NCI-H2107 treated with DMSO at 0.1 percent for 48 hours (cell line): ENCODE data around the gene AKAP8L.
"Not testable (repeated sequence)": the region's sequence is repeated elsewhere in the genome, so short reads cannot be mapped to it uniquely, and the experiment has no call there.

Source experiments
- DNase-seq: peaks from one replicate; lab custom pipeline; 2025; ENCODE audit not compliant: unreplicated experiment; lab: John Stamatoyannopoulos, UW

AKAP8L gene

DNA sequence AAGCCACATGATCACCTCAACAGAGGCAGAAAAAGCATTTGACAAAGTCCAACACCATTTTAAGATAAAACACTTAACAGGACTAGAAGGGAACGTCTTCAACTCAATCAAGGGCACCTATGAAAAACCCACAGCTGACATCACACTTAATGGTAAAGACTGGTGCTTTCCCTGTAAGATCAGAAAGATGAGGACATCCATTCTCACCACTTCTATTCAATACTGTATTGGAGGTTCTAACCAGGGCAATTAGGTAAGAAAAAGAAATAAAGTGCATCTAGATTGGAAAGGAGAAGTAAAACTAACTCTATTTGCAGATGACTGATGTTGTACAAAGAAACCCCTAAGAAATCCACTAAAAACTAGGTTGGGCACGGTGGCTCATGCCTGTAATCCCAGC, 28.0 kb downstream of the AKAP8L start:
- no peak for DNase-seq

DNA sequence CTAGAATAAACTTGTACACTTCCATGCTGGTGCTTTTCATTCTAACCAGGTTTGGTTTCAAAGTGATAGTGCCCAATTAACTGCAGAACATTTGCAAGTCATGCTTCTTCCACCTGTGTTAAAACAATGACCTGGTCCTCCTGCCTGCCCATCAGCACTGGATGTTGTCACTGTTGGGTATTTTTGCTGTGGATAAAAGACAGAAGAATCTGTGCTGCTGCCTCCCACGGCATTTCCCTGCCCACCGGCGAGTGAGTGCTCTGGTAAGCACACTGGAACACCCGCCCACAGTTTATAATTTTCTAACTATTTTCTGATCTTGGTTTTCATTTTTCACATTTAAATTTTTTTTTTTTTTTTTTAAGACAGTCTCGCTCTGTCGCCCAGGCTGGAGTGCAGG, 36.9 kb downstream of the AKAP8L start:
- DNase-seq, result no peak

DNA sequence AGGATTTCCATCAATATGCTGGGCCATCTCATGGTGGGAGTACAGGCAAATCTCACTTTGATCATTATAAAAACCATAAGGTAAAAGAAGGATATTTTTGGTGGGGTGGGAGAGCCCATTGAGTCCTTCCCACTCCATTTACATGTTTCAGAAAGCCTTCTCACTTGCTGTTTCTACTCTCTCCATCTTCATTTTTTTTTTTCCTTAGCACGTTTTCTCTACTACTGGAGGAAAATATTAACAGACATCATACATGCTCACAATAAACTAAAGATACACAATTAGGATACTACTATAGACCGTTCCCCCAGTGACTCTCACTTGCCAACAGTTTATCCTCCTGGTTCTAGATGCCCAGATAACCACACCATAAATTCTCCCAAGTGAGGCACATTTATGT, 37.4 kb downstream of the AKAP8L start:
- DNase-seq, result no peak

DNA sequence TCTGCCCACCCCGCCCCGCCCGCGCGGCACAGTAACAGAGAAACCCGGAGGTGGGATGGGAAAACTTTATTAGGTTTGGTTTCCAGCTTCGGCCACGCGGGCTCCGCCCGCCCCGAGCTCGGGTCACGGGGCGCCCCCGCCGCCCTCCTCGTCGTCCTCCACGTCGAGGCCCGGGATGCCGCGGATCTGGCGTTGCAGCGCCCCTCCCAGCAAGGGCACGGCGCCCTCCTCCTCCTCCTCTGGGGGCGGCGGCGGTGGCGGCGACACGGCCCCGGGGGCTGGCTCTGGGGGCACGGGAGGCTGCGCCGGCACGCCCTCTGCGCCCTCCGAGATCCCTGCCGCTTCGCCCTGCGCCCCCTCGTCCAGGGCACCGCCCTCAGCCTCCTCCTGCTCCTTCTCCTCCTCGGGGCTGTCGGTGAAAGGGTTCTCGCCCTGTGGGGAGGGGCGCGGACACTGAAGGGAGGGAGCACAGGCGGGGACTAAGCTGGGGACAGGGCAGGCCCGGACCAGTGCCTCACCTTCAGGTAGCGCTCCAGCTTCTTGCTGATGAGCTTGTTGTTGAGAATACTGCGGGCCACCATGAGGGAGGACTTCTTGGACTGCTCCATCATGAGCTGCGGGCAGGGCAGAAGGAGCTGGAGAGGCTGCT, 38.7 kb downstream of the AKAP8L start:
- DNase-seq, result no peak

DNA sequence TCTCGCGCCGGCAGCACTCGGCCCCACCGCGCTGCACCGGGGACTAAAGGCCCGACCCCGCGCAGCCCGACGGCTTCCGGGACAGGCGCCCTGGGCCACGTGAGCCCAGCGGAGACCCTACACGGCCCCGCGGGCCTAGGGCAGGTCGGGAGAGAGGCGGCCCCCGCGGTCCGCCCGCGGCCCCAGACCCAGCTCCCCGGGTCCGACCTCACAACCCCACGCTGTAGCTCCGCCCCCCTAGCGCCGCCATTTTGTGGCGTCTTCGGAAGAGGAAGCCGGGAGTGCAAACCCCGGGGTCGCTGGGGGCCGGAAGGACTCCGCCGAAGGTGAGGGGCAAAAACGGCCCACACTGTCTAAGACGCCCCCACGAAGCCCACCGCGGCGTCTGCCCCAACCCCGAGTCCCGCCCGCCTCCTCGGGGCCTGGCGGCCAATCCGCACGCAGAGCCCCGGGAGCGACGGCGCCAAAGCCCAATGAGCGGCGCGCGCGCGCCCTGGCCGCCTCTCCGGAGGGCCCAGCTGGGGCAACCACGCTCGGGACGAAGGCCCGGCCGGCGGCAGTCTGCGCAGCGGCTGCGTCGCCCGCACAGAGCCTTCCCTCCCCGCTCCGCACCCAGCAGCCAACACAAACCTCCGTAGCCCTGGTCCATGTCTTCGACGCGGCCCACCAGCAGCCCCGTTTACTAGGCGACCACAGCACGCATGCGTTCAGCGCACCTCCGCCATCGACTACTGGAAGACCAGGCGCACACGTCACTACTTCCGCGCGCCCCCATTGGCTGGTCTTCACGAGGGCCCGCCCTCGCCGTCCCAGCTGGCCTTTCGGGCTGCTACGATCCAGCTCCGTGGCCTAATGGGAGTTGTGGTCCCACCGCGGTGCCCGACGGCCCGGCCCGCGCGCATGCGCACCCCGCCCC, 39.4 kb downstream of the AKAP8L start, which contains the start of gene AKAP8:
TSS of gene AKAP8 (minus strand) at position 705 of the 916 bp plus-strand sequence. CDS start at position 649, 56 bp downstream.
- peak; percentile 90 for DNase-seq

DNA sequence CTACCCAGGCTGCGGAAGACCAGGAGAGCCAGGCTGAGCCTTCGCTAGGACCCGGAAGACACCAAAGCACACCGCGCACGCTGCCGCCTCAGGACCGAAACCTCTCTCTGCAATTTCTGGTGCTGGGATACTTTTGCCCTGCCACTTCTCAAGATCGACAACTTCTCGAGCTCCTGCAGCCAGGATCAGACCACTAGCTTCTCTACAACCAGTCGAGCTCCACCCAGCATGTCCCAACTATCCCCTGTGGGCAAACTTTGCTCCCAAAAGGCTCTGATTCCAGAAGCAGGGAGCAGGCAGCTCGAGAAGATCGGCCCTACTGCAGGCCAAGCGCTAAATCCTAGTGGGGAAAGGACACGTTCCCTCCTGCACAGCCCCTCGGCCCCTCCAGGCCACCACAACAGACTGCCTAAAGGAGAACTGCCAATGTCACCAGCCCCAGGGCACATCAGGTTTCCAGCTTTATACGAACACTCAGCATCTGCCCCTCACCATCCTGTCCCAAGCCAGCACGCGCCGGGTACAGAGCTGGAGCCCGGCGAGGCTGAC, 40.2 kb downstream of the AKAP8L start:
- DNase-seq, result peak; percentile 23

DNA sequence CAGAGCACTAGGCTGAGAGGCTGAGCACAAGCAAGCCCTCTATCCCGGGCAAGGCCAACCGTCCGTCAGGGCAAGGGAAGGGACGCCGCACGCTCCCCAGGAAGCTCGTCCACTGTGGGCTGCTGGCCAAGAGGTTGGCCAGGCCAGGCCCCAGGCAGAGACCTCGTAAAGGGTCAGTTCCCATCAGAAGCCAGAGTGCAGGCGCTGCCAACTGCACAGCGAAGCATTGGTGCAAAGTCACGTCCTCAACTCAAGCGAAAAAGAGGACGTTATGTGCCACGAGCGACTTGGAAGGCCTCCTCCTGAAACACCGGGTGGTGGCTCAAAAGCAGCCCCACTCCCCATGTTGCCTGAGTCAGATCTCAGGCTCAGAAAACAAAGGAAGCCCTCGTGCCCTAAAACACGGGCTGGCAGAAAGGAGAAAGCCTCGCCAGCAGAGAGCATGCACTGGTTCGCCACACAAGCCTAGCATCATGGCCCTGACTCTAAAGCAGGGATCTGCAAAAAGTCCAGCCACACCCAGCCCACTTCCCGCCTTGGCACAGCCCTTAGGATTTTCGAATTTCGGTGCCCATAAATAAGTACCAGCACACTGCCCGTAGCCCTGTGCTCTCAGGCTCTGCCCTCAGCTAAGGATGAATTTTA, 43.9 kb downstream of the AKAP8L start:
- DNase-seq, result no peak

DNA sequence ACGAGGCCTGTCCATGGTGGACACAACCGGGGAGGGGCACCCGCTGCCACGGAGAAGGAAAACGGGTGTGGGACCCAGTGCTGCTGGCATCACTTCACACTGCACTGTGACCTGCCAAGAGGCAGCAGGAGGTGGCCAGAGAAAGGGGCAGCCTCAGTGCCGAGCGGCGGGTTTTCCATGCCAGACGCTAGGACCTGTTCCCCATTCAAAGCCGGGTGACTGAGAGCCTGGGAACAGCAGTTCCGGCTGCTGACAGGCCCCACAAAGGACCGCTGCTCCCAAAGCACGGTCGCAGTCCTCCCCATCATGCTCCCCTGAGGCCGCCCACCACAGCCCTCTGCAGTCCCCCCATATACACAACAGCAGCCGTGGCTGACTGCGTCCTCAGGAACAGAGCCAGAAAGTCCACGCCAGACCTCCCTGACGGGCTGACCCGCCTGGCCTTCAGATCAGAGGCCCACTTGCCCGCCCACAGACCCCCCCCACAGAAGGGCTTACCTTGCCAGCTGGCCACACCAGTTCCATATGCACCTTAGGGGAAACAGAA, 44.6 kb downstream of the AKAP8L start:
- no peak for DNase-seq

DNA sequence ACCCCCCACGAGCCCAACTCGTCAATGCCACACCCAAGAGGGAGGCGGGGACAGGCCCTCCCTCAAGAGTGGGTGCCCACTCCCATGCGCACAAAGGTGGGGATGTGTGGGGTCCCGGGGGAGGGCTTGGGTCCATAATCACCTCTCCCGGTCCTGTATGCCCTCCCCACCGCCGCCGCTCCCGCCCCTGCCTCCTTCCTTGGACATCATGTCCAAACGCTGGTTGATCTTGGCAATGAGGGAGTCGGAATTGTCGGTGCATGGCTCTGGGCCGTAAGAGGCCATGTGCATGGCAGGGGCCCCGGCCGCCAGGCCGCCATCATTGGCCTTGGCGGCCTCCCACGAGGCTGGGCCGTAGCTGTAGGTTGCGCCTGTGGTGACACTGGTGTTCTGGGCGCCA, 45.1 kb downstream of the AKAP8L start:
- DNase-seq, result no peak

DNA sequence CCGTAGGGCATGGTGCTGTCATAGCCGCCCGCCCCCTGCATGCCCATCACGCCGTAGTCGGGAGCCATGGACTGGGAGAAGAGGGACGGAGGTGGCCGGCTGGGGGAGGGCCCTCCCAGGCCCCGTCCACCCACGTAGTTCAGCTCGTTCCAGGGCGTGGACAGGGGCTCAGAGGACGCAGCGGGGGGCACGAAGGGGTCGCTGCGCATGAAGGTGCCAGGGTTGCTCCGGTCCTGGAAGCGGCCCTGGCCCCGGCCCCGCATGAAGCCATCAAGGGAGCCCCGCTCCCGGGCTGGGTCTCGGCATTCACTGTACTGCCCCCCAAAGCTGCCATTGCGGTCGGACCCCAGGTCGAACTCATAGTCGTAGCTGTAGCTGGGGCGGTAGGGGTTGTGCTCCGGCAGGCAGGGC, 45.9 kb downstream of the AKAP8L start:
- DNase-seq, result no peak

DNA sequence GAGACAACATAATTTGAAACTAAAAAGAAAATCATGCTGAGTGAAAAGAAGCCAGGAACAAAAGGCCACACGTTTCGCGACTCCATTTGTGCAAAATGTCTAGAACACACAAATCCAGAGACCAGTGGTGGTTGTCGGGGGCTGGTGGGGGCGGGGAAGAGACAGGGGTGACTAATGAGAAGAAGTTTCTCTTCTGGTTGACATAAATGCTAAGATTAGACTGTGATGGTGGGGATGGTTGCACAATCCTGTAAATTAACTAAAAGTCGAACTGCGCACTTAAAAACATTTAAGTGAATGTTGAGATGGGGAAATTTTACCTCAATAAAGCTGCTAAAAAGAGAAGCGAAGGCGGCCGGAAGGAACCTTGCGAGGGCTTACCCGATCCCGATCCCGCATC, 46.3 kb downstream of the AKAP8L start:
- no peak for DNase-seq

DNA sequence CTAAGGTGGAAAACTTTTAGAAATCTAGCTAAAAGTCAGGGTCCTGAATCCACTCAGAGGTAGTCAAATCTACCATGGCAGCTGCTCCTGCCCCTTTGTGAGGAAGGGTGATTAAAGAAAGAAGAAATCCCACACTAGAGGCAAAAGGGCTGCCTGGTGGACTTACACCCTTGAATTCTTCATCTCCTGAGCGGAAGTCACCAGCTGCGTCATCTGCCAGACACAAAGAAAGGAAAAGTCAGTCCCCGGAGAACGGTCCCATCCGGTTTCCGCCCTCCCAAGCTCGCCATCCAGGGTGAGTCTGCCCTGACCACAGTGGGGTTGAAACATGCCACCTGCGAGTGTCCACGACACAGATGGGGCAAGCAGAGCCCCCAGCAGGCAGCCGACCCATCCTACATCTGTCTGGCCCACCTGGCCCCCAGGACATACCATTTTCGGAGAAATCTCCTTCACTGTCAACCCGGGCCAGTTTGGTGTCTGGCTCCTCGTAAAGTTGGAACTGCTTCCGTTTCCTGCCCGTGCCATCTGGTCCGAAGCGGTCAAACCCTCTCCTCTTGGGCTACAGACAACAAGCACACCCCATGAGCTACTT, 46.9 kb downstream of the AKAP8L start:
- no peak for DNase-seq

DNA sequence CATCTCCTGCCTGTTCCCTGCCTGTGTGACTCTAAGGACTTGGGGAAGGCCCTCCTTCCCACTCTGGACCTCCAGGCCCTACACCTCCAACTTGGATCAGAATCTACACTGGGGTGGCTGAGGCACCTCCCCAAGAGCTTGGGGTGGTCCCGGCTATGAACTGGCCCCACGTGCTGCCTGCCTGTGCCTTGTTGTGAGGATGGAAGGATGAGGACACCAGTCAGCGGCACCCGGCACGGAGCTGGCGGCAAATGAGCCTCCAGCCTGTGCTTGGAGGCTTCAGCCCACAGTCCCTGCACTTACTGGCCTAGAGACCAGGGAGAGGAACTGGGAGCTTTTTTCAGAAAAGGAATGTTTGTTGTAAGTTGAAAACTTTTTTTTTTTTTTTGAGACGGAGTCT, 47.7 kb downstream of the AKAP8L start:
- no peak for DNase-seq

DNA sequence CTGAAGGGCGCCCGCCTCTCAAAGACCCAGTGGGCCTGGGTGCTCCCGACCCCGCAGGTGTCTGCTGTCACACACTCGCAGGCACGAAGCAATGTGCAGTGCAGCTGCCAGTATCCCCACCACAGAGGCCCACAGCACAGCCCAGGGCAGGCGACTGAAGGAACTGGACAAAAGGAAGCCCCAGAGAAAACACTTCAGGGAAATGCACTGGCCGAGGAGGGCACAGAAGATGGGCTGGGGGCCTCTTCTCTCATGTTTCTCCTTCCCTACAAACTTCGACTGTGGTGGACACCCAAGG, 49.2 kb downstream of the AKAP8L start:
- DNase-seq, result no peak

DNA sequence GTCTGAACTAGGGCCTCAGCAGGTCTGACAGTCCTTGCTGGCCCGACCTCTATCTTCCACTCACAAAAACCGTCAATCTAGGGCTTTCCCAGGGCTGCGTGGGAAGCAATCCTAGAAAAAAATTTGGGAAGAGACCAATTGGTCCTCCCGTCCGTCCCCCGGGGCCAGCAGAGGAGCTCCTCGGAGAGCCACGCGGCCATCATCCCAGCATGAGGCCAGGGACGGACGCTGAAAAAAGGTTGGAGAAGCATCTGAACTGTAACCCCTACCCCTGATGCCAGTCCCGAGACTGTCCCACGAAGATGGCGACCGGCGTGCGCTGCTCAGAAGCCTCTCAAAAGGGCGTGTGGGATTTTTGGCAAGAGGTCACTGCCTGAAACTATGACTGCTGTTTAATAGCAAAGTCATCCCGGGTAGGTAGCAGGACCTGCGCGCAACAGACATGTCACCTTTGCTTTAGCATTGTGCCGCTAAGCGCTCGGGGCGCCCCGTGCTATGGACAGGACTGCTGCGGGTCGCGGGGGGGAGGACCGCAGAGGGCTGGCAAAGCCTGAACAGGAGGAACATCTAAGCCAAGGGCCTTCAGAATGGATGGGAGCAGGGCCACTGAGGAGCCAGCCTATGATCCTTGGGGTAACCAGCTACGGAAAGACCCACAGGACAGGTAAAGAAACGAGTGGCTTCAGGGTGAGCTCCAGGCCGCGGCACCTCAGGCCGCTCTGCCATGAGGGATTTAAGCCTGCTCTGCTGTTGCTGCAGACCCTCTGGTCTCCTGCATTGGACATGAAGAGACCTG, 49.8 kb downstream of the AKAP8L start:
- DNase-seq, result no peak

DNA sequence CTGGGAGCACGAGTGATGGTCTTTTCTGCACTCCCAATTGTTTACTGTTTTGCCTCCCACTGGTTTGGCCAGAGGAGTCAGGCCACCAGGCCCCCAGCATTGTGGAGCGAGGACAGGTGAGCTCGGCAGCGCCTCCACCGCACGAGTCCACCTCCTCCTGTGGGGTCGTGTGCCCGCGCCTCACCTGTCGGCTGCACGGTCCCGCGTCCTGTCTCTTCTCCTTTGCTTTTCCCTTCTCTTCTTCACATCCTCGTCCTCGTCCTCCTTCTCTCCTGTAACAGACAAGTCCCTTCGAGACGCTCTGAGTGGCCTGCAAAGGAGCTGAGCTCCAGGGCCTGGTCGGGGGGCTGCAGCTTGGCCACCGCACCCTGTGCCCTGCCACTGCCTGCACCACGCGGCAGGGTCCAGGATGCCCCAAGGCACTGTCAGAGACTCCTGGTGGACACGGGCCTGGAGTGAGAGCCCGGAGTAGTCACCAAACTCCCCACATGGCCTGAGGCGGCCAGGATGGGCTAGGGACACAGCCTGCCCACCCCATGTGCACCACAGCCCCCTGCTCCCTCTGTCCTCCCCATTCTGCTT, 50.6 kb downstream of the AKAP8L start:
- no peak for DNase-seq

DNA sequence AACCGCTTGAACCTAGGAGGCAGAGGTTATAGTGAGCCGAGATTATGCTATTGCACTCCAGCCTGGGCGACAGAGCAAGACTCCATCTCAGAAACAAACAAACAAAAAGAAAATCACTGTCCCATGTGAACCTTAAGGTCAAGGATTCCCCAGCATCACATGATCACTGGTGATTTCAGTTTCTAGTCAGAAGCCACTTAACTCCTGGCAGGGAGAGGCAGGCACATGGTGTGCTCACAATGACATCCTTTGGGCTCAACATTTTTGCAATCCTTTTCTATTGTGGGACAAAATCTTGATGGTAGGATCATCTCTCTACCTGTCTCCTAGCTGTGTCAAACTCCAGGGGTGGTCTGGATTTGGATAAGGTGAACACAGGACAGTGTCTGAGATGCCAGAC, 51.3 kb downstream of the AKAP8L start:
- DNase-seq, result no peak

DNA sequence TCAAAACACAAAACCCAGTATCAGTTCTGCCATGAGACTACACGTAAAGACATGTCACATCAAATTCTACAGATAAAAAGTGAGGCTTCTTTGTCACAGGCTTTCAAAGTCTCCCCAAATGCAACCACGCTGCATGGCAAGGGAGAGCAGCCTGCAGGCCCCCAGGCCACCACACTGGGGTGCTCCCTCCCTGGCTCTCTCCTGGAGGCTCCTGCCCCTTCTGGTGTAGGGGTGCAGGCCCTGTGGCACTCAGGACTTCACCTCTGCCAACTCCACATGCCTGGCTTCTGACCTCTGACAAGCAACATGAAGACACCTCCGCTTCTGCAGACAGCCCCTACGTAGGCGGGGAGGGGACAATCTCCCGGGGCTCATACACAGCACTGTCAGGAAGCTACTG, 53.5 kb downstream of the AKAP8L start:
- DNase-seq, result no peak

DNA sequence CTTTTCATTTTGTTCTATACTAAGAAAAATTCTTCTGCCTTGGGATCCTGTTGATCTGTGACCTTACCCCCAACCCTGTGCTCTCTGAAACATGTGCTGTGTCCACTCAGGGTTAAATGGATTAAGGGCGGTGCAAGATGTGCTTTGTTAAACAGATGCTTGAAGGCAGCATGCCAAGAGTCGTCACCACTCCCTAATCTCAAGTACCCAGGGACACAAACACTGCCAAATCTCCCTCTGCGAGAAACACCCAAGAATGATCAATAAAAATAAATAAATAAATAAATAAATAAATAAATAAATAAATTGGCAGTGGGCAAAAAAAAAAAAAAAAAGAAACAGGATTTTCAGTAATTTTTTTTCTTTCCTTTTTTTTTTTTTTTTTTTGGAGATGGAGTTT, 55.0 kb downstream of the AKAP8L start:
- DNase-seq, result not testable (repeated sequence)

DNA sequence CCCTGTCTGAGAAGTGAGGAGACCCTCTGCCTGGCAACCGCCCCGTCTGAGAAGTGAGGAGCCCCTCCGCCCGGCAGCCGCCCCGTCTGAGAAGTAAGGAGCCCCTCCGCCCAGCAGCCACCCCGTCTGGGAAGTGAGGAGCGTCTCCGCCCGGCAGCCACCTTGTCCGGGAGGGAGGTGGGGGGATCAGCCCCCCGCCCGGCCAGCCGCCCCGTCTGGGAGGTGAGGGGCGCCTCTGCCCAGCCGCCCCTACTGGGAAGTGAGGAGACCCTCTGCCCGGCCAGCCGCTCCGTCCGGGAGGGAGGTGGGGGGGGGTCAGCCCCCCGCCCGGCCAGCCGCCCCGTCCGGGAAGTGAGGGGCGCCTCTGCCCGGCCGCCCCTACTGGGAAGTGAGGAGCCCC, 55.7 kb downstream of the AKAP8L start:
- DNase-seq, result not testable (repeated sequence)
